ENCODE results near the gene ZNF519.

The ZNF519 gene

GRCh38 chr18:14100503-14101286 lies 31.5 kb downstream of the ZNF519 start:
- DNase-seq (ENCODE audit: low spot score): no peak

DNA sequence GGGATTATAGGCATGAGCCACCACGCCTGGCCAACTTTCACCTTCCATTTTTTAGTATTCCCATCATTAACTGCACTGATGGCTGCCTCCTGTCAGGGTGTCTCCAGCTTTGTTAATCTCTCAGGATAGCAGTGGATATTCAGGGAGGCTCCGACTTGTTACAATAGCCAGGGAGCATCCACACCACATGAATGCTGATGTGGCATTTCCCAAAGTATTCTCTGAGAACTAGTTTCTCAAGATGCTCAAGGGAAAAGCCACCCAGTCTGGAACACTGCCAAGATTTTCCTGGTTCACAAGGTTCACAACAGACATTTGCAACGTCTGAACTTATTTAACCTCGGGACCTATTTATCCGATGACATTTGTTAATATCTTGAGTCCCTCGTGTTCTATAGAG lies 33.8 kb downstream of the ZNF519 start:
- TF ChIP-seq, protein P1, sequence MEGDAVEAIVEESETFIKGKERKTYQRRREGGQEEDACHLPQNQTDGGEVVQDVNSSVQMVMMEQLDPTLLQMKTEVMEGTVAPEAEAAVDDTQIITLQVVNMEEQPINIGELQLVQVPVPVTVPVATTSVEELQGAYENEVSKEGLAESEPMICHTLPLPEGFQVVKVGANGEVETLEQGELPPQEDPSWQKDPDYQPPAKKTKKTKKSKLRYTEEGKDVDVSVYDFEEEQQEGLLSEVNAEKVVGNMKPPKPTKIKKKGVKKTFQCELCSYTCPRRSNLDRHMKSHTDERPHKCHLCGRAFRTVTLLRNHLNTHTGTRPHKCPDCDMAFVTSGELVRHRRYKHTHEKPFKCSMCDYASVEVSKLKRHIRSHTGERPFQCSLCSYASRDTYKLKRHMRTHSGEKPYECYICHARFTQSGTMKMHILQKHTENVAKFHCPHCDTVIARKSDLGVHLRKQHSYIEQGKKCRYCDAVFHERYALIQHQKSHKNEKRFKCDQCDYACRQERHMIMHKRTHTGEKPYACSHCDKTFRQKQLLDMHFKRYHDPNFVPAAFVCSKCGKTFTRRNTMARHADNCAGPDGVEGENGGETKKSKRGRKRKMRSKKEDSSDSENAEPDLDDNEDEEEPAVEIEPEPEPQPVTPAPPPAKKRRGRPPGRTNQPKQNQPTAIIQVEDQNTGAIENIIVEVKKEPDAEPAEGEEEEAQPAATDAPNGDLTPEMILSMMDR (IDR thresholded peaks at IDR 0.05; ENCODE audit: extremely low read depth, missing control alignments): no peak
- no peak for DNase-seq (ENCODE audit: low spot score)

More at GRCh38 chr18:14100503-14101286, 31.5 kb downstream of the ZNF519 start:
- TF ChIP-seq, protein P1 (IDR thresholded peaks at IDR 0.05; ENCODE audit: extremely low read depth, missing control alignments): no peak

DNA sequence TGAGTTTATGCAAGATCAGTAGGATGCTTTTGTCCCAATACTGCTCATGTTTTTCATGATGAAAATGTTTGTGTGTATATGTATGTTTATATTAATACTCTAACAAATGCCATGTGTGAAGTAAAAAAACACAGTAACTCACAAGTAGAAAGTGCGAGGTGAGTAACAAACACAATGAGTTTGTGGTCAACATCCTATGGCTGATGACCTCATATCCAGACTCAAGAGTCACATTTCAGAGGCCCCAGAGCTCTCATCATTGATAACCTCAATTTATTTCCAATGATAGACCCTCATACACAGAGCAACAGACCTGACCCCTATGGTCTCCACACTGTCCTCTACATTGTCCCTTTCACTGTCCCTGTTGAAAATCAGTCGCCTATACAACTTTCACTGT lies 34.5 kb downstream of the ZNF519 start:
- DNase-seq (ENCODE audit: low spot score): no peak
- TF ChIP-seq, protein P1 (IDR thresholded peaks at IDR 0.05; ENCODE audit: extremely low read depth, missing control alignments): no peak

GRCh38 chr18:14093307-14093915 lies 38.8 kb downstream of the ZNF519 start:
- no peak for DNase-seq (ENCODE audit: low spot score)
- TF ChIP-seq, protein P1 (IDR thresholded peaks at IDR 0.05; ENCODE audit: extremely low read depth, missing control alignments): no peak

- TF ChIP-seq, protein P1 (IDR thresholded peaks at IDR 0.05; ENCODE audit: extremely low read depth, missing control alignments): no peak
- no peak for DNase-seq (ENCODE audit: low spot score)
Observed at GRCh38 chr18:14092625-14093306, 39.5 kb downstream of the ZNF519 start.

GRCh38 chr18:14089781-14090180 lies 42.5 kb downstream of the ZNF519 start:
- TF ChIP-seq, protein P1 (IDR thresholded peaks at IDR 0.05; ENCODE audit: extremely low read depth, missing control alignments): no peak
- DNase-seq (ENCODE audit: low spot score): no peak

GRCh38 chr18:14089191-14089590 lies 43.0 kb downstream of the ZNF519 start:
- TF ChIP-seq, protein P1 (IDR thresholded peaks at IDR 0.05; ENCODE audit: extremely low read depth, missing control alignments): no peak
- DNase-seq (ENCODE audit: low spot score): no peak

Data from GM20000 (cell line).